ENCODE measurements around the gene HSD17B1.

The HSD17B1 gene

GRCh38 chr17:42598905-42599304 lies 46.2 kb downstream of the HSD17B1 start:
- no peak for TF ChIP-seq CTCF (IDR thresholded peaks at IDR 0.05)
- Histone ChIP-seq H3K4me3 (no peak overlapping the region), H3K27me3 (no peaks in the 10 kb centered on the region), H3K9me3 (no peaks in the 10 kb centered on the region), H3K27ac (peak overlapping the region in 1 of 2 donors; percentile 10), H3K4me1 (peaks cover 0 to 21% (median 11%) of the 10 kb centered on the region in 4 donors), H3K36me3 (peaks cover 0 to 21% (median 5%) of the 10 kb centered on the region in 3 donors)
- DNase-seq, result no peak
- intact Hi-C loops (cut with DNase I; ENCODE audit: low total_unique reads), result no loop called here

GRCh38 chr17:42603318-42603717 lies 50.6 kb downstream of the HSD17B1 start:
- no peak for DNase-seq
- no peaks in the 10 kb centered on the region for H3K9me3 ChIP-seq
- H3K36me3 ChIP-seq, result peaks cover 0 to 15% (median 0%) of the 10 kb centered on the region in 3 donors
- H3K27me3 ChIP-seq, result no peaks in the 10 kb centered on the region
- H3K4me1 ChIP-seq, result peaks cover 0 to 61% (median 38%) of the 10 kb centered on the region in 4 donors
- no peak overlapping the region for H3K4me3 ChIP-seq
- no peak for TF ChIP-seq CTCF (IDR thresholded peaks at IDR 0.05)
- no peak overlapping the region for H3K27ac ChIP-seq
- intact Hi-C loops (cut with DNase I; ENCODE audit: low total_unique reads), result no loop called here

All from tibial artery (tissue), 4 donors.